ENCODE data around the gene GCK. TPM values are rescaled to one million over a fixed set of nuclear protein-coding genes. Genes with fewer than 3 reads are reported as not detected.

GCK gene
- total and polyA plus RNA-seq, 4 donors, result 0.09 to 12.7 (median 0.44) TPM

- H3K9me3 ChIP-seq (ENCODE audit: control insufficient read depth in 4 of 4, low read length in 3 of 4), result no peaks in the 10 kb centered on the region
- peak; percentile 13 for TF ChIP-seq NR2F2 (IDR thresholded peaks at IDR 0.05)
- no peak for TF ChIP-seq FOXA1 (IDR thresholded peaks at IDR 0.05)
- TF ChIP-seq HNF4A (conservative IDR thresholded peaks at IDR 0.05), result no peak
- H3K27ac ChIP-seq (ENCODE audit: low read depth in 1 of 2, low read length in 2 of 2), result peak overlapping the region in 1 of 2 donors; percentile 31
- no peaks in the 10 kb centered on the region for H3K27me3 ChIP-seq (ENCODE audit: control insufficient read depth in 4 of 4, insufficient read depth in 4 of 4, low read length in 3 of 4)
- 82% methylated on average over 2 of the region's 2 CpGs for WGBS
- H3K4me3 ChIP-seq (ENCODE audit: low read depth in 1 of 3, low read length in 3 of 3), result no peak overlapping the region
- no peaks in the 10 kb centered on the region for H3K36me3 ChIP-seq (ENCODE audit: control insufficient read depth in 4 of 4, insufficient read depth in 3 of 4, low read depth in 1 of 4, low read length in 3 of 4)
- peaks cover 0 to 17% (median 15%) of the 10 kb centered on the region in 4 donors for H3K4me1 ChIP-seq (ENCODE audit: control insufficient read depth in 4 of 4, insufficient read depth in 4 of 4, low read length in 3 of 4)
- no peak overlapping the region for H3K9ac ChIP-seq (ENCODE audit: low read depth in 1 of 2, low read length in 2 of 2)
- DNase-seq (ENCODE audit: low spot score), result no peak
Measured at GRCh38 chr7:44094883-44095592, 94.2 kb downstream of the GCK start.

- Histone ChIP-seq H3K4me3 (ENCODE audit: low read depth in 1 of 3, low read length in 3 of 3) (no peak overlapping the region), H3K9me3 (ENCODE audit: control insufficient read depth in 4 of 4, low read length in 3 of 4) (no peaks in the 10 kb centered on the region), H3K9ac (ENCODE audit: low read depth in 1 of 2, low read length in 2 of 2) (no peak overlapping the region), H3K27me3 (ENCODE audit: control insufficient read depth in 4 of 4, insufficient read depth in 4 of 4, low read length in 3 of 4) (no peaks in the 10 kb centered on the region), H3K36me3 (ENCODE audit: control insufficient read depth in 4 of 4, insufficient read depth in 3 of 4, low read depth in 1 of 4, low read length in 3 of 4) (no peaks in the 10 kb centered on the region), H3K27ac (ENCODE audit: low read depth in 1 of 2, low read length in 2 of 2) (no peak overlapping the region), H3K4me1 (ENCODE audit: control insufficient read depth in 4 of 4, insufficient read depth in 4 of 4, low read length in 3 of 4) (peaks cover 0 to 19% (median 16%) of the 10 kb centered on the region in 4 donors)
- TF ChIP-seq FOXA2 (IDR thresholded peaks at IDR 0.05) (no peak), MAX (IDR thresholded peaks at IDR 0.05) (no peak), ATF3 (IDR thresholded peaks at IDR 0.05) (no peak), SP1 (IDR thresholded peaks at IDR 0.05) (no peak), NR2F2 (IDR thresholded peaks at IDR 0.05) (no peak), EGR1 (IDR thresholded peaks at IDR 0.05; ENCODE audit: low read depth in 2 of 2) (no peak), FOXA1 (IDR thresholded peaks at IDR 0.05) (no peak), YY1 (IDR thresholded peaks at IDR 0.05) (no peak), ZBTB33 (IDR thresholded peaks at IDR 0.05) (no peak), JUND (IDR thresholded peaks at IDR 0.05) (no peak), HNF4G (IDR thresholded peaks at IDR 0.05) (no peak), RAD21 (IDR thresholded peaks at IDR 0.05) (no peak), CTCF (IDR thresholded peaks at IDR 0.05; ENCODE audit: low read depth, low read length, missing input control) (no peak), REST (IDR thresholded peaks at IDR 0.05) (no peak), GABPA (IDR thresholded peaks at IDR 0.05 in 1 of 2, conservative IDR thresholded peaks at IDR 0.05 in 1 of 2) (no peak), TAF1 (conservative IDR thresholded peaks at IDR 0.05) (no peak), RXRA (IDR thresholded peaks at IDR 0.05) (no peak), HNF4A (conservative IDR thresholded peaks at IDR 0.05) (no peak)
- WGBS, result 58% methylated on average over 2 of the region's 2 CpGs
- DNase-seq (ENCODE audit: low spot score), result no peak
Measured at GRCh38 chr7:44094365-44094764, 94.9 kb downstream of the GCK start.
